ENCODE measurements around the gene TBL2.

DNA sequence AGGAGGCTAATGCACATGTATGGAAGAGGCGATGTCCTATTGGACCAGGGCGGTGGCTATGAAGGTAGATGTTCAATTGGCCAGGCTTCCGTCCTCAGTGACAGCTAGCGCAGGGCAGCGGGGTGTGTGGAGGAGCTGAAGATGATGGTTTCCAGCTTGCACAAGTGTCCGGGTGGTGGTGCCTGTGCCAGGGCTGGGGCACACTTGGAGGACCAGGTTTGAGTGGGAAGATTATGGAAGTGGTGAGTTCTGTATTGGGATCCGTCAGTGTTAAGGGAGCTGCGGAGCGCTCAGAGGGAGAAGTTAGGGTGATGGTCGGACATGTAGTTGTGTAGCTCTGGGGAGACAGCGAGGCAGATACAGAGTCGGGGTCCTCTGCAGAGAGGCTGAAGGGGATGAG is 8.5 kb upstream of the TBL2 start:
- no peak for TF ChIP-seq EZH2 (IDR thresholded peaks at IDR 0.05; ENCODE audit: insufficient read depth, poor library complexity, severe bottlenecking)
- TF ChIP-seq EZH2phosphoT487 (IDR thresholded peaks at IDR 0.05; ENCODE audit: insufficient read depth, low read depth) = no peak
